Activated CD4-positive, alpha-beta T cell treated with anti-CD3 and anti-CD28 coated beads, Interleukin-2, amount 50 U/mL, for 16 hours (primary cell): ENCODE results near the gene ADK.
"Not testable (repeated sequence)": the region's sequence is repeated elsewhere in the genome, so short reads cannot be mapped to it uniquely, and the experiment has no call there.

Experiments used
- DNase-seq: peaks from one replicate; pipeline ENCODE4 v3.0.0-alpha.2; 2020

ADK gene

DNA sequence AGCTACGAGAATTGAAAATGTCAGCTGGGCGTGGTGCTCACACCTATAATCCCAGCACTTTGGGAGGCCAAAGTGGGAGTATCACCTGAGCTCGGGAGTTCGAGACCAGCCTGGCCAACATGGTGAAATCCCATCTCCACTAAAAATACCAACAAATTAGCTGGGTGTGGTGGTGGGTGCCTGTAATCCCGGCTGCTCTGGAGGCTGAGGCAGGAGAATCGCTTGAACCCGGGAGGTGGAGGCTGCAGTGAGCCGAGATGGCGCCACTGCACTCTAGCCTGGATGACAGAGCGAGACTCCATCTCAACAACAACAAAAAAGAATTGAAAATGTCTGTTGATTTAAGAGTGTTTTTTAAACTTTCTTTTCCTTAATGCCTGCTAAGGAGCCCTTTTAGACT, 4.0 kb upstream of the ADK start:
- DNase-seq = not testable (repeated sequence)

DNA sequence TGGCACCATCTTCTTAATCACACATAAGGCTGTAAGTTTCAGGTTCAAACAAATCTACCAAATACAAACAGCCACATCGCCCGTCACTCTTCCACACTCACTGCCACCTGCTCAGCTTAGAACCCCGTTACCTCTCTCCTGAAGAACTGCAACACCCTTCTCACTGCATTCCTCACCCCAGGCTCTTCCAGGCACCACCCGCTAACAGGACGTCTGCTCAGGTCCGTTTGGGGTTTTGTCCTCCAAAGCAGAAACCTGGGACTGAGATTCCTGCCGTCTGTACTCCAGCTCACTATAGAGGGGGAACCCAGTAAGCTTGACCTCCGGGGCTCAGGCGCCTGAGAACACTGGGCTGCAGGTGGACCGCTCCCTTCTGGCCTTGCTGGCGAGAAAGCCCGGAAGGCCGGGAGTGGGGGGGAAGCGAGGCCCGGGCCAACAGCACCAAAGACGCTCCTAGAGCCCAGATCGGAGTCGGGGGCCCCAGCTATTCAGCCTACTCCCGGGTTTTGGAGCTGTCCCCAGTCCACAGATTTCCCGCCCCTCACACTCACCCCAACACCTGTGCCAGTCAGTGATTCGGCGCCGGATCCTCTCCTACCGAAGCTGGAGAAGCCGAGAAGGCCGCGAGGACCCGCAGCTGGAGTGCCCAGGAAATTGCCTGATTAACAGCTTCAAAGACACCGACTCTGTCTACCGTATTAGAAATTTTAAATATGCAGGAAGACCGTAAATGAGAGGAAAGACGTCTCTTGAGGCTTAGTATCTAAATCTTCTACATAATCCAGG, 624 bp upstream of the ADK start, which contains the start of gene AP3M1:
Gene AP3M1, minus strand, starts transcription at position 625 of the 786 bp plus-strand sequence. CDS start 12,449 bp downstream, outside the sequence.
- DNase-seq = no peak

DNA sequence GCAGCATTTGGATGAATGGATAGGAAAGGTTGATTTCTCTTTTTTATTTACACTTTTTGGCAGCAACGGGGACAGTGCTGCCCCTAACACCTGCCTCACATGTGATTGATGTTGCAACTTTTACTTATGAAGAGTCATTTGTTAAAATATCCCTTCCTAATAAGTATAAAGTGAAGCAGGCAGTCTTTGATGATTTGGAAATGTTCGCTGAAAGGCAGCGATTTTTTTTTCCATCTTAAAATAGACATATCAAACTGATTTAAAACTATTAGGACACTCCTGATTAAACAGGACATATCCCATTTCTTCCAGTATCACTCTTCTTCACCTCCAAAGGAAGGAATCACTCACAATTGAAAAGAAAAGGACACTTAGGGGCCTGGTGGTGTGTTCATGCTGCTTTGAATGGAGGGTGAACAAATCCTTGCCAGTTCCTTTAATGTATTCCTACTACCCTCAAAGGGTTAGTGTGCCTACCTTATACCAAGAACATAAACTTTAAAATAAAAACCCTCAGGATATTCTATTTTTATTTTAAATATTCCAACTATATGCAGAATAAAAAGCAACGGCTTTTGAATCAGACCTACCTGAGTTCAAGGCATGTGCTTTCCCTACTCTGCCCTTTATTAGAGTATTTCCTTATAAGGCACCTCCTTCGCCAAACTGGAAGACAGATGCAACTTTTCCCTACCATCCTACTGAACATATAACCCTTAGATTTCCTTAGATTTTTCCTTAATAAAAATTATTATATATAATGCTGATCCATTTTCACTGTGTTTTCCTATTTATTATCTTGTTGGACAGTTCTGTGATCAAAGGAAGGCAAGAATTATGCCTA, 1.1 kb downstream of the ADK start:
- DNase-seq = no peak

- no peak for DNase-seq
Measured at GRCh38 chr10:74153123-74153522, 2.1 kb downstream of the ADK start.

DNA sequence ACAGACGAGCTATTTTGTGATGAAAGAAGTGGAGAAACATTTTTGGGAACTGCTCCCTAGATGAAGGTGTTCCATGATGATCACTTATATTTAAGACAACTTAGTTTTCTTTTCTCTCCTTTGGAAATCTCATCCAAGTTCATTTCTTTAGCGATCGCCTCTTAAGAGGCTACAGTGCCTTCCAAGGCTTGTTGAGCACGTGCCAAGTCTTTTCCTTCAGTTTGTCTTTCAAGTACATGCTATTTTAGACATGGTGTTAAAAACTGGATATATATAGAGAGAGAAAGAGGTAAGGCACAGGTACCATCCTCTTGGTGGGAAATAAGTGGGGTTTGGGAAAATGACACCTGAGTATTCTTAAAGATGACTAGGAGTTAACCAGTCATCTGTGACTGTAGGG, 2.7 kb downstream of the ADK start:
- DNase-seq = no peak

- no peak for DNase-seq
Measured at GRCh38 chr10:74156919-74157289, 5.9 kb downstream of the ADK start.

GRCh38 chr10:74160013-74160412, 9.0 kb downstream of the ADK start:
- no peak for DNase-seq

DNA sequence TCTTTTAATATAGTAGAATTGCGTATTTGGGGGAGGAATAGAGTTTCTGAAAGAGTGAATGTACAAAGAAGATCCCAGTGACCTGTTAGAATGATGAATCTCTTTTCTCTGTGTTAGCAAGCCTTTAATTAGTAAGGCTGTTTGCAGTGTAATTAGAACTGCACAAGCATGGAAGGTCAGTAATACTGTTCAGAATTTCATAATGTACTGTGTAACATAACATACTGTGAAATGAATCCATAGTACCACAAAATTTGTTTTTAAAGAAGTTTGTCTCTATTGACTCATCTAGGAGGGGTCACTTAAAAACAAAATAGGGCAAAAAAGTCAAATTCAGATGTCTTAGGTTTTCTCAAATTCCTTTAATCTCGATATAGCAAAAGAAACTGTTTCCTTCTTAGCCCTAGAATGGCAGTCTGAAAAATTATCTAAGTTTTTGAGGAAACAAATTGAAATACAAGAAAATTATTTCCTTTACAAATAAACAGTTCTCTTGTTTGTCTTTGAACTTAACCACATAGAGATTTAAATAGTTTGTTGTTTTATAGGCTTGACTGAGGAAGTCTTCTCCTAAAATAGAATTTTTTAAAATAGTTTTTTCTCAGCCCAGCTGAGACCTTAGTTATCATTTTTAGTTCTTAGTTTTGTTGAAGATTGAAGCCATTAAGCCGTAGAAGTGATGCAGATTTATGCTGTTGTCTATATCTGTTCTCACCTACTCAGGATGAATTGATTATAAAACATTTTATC, 12.5 kb downstream of the ADK start:
- no peak for DNase-seq

DNA sequence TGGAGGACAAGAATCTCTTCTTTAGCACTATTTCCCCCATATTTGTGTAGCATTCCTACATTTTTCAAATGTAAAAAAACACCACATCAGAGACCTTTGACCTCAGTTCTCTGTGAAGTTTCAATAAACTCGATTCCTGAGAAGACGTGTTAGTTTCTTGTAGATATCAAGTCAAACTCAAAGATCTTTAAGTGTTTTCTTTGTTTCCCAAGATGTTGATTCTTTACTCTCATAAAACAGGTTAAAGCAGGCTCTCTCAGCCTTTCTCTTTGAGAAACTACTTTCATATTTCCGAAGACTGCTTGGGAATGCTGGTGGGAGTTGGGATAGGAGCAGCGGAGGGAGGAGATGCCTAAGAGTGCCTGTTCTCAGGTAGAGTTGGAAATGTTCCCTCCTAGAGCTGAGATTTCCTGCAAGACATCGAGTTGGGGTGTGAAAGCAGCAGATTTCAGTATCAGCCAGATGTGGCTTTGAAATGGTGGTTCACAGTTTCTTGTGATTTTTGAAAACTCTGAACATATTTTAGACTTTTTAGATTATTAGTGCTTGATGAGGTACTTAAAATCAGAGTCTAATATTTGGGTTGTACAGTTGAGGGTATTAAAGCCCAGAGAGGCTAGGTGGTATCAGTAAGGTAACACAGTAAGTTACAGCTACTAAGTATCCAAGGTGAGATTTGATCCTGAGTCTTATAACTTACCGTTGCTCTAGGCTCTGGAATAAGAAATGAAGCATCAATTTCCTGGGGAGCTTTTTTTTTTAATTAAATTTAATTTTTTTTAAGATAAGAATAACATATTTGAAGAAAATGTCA, 13.9 kb downstream of the ADK start:
- DNase-seq = no peak

DNA sequence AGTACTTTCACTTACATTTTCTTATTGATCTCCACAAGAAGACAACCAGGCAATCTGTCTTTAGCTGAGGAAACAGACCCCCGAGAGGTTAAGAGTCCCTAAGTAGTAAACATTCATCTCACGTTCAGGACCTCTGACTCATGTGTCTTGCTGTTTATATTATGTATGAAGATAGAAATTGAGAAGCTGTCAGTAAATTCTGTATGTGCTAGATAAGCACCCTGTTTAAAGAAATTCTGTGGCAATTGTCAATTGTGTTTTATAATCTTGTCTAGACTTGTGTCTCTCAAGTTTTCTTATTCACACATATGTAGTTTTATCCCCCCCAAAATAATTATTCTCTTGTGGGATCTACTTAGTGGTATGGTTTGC, 14.5 kb downstream of the ADK start:
- no peak for DNase-seq

- DNase-seq = no peak
Measured at GRCh38 chr10:74167443-74167842, 16.4 kb downstream of the ADK start.

- DNase-seq = no peak
Measured at GRCh38 chr10:74171625-74172024, 20.6 kb downstream of the ADK start.

DNA sequence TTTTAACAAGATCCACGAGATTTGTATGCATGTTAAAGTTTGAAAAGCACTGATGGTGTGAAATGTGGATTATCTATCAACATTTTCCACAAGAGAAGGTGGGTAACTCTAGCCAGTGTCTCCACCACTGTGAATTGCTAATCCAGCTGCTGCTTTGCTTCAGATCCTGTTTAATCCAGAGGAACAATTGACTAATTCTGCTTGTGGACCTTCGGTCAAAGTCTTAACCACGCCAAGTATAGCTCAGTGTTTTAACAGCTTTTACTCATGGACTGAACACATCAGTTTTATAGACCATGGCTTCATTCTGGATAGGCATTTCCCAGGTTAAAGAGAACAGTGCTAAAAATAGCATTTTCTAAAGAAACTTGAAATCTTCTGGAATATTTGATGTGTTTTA, 23.5 kb downstream of the ADK start:
- no peak for DNase-seq

DNA sequence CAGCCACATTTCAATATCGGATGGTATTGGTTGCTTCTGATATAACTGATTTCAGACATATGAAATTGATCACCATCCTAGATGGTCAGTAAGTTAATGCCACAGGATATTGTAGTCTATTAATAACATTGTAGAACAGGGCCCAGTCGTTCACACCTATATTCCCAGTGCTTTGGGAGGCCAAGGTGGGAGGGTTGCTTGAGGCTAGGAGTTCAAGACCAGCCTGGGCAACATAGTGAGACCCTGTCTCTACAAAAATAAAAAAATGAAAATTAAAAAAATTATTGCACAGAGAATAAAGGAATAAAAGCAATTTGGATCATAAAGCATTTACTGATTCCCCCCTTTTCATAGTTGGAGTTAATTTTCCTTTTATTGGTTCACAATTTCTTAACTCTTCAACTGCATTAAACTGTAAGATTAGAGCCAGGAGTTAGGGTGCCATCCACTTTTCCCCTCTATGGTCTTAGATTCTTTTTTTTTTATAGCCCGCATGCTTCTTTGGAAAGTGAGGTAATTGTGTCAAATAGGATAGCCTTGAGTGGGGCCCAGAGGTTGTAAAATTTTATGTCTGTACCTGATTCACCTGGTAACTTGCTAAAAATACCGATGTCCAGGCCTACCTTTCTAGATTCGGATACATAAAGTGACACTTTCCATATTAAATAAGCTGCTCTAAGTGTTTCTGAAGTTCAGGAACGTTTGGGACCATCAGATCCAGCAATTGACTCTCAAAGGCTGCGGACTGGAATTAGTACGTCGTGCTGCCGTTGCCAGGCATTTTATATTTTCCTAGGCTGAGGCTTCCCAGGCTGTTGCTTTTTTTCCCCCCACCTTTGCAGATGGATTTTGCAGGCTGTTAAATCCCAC, 24.7 kb downstream of the ADK start:
- DNase-seq = no peak

DNA sequence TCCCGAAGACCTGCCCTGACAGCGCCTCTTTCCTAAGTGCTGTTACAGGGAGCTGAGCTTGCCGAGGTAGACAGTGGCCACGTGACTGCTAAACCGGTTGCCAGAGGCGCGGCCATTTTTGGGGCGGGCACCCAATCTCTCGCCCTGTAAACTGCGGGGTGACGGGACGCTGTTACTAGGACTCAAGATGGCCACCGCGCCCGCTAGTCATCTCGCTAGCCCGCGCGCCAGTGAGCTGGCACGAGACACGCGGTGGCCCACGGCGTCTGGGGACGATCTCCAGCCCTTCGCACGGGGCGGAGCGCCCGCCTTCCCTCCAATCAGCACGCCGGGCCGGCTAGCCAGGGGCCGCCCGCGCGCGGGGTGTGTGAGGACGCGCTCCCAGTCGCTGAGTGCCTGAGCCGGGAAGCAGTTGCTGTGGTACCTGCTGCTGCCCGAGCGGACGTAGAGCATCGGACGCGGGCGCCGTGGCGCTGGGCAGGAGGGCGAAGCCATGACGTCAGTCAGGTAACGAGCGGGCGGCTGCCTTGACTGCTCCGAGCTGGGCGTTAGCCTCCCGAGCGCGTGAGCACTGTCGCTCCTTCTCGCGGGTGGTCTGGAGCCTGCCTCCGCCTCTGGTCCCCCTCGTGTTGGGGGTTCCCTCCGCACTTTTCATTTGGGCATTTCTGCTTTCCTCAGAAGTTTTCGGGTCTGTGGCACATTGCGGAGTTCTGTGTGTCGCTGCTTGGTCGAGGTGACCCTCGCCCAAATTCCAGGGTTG, 25.5 kb downstream of the ADK start:
- DNase-seq = peak; percentile 98

DNA sequence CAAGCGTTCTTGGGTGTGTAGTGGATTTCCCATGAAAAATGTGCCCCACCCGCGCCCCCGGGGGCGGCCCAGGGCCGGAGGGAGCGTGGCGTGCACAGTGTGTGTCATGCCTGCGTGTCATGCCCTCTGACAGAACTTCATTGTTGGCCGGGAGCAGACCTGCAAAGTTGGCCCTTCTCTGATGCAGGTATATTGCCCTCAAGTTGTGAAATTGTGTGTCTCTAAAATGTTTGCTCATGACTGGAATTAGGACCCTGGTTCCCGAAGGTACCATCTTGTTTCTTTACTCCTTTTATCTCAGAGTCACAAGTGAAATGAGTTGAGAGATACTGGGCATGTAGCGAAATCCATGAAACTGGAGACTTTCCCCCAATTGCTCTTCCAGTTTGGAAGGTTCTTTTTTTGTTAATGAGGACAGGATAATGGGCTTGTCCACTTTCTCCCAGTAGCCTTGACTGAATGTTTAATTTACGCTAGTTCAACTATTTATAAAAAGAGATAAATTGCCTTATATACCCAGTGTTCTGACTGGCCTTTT, 26.2 kb downstream of the ADK start:
- peak; percentile 47 for DNase-seq

DNA sequence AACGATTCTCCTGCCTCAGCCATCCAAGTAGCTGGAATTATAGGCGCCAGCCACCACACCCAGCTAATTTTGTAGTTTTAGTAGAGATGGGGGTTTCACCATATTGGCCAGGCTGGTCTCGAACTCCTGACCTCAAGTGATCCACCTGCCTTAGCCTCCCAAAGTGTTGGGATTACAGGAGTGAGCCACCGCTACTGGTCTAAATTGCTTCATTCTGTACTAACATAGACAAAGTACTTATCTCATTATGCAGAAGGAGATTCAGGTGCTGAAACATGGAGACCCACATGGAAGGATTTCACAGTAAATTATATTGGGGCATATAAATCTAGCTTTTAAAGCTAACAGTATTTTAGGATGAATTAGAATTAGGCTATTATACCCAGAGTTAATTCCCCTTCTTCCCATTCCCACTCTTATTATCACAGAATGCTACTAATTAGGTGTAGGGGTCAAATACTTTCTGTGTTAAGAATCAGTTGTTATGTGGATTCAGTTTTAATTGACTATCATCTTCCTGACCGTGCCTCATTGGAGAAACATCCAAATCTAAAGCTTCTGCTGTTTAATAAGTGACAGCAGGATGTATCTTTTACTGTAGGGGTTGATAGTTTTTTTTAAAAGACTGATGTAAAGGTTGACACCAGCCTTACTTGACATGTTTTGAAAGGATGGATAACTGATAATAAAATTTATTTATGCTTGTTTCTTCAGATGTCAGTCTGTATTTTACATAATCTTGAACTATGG, 27.2 kb downstream of the ADK start:
- no peak for DNase-seq

GRCh38 chr10:74179111-74179710, 28.2 kb downstream of the ADK start:
- DNase-seq = no peak

- DNase-seq = no peak
Measured at GRCh38 chr10:74186678-74187077, 35.7 kb downstream of the ADK start.
